Psoas muscle (tissue), 8 donors: ENCODE measurements around the gene CBX3. TPM values are rescaled to one million over a fixed set of nuclear protein-coding genes. Genes with fewer than 3 reads are reported as not detected.
"Not testable (repeated sequence)": the region's sequence is repeated elsewhere in the genome, so short reads cannot be mapped to it uniquely, and the experiment has no call there.

Source experiments
- ATAC-seq, 4 donors: fragments of 200-7000 bp; cut with Tn5 transposase; one replicate each; pipeline ENCODE4 v1.9.1; 2020; ENCODE audit warnings: moderate library complexity in 3 of 4, mild to moderate bottlenecking in 2 of 4
- DNase-seq, 2 donors: peaks; one replicate each; pipeline ENCODE4 v3.0.0-alpha.2; 2020
- H3K27ac ChIP-seq: fragments of 200-600 bp; one replicate; pipeline ENCODE4 v1.8.0; 2022
- H3K27me3 ChIP-seq, 3 donors: fragments of 200-600 bp in 1 of 3; one replicate each; pipeline versions ENCODE4 v1.6.1 to v1.8.0; 2013 to 2022; ENCODE audit warnings: low read length in 2 of 3, mild to moderate bottlenecking in 2 of 3, moderate library complexity in 1 of 3; ENCODE audit not compliant: insufficient read depth in 3 of 3
- H3K36me3 ChIP-seq, 2 donors: fragments of 200-600 bp in 1 of 2; one replicate each; pipeline versions ENCODE4 v1.6.1 to v1.8.0; 2013 to 2022; ENCODE audit warnings: low read depth in 1 of 2, mild to moderate bottlenecking in 1 of 2, moderate library complexity in 1 of 2; ENCODE audit not compliant: insufficient read depth in 1 of 2
- H3K4me1 ChIP-seq: fragments of 200-600 bp; one replicate; pipeline ENCODE4 v1.8.0; 2022
- H3K4me3 ChIP-seq: fragments of 200-600 bp; one replicate; pipeline ENCODE4 v1.8.0; 2022; ENCODE audit warnings: mild to moderate bottlenecking
- H3K9me3 ChIP-seq: fragments of 200-600 bp; one replicate; pipeline ENCODE4 v1.8.0; 2022
- CTCF ChIP-seq: fragments of 200-600 bp; IDR thresholded peaks from one replicate; pipeline ENCODE4 v1.8.0; 2022; ENCODE audit warnings: antibody characterized with exemption
- WGBS, 3 donors: extraction: QIAGEN DNeasy Blood & Tissue Kit; methylation state at CpG; one replicate each; pipeline versions ENCODE4 v1.1.6 to v1.1.7; 2013; 5-methylcytosine and 5-hydroxymethylcytosine counted together
- intact Hi-C, 2 donors: fragments of 100-400 bp; cut with DNase I; formaldehyde crosslinking; loops; one replicate each; pipeline versions ENCODE4 v1.11.0 to v1.14.2; 2022
- polyA plus RNA-seq, 3 donors: library from polyadenylated mRNA; stranded (reverse); fragments of 200-250 nt; gene quantifications; one replicate each; pipeline ENCODE4 v1.2.3, GENCODE V29; 2013
- total RNA-seq, 4 donors: library from RNA; stranded (reverse); fragmentation: NEBNext Ultra II Directional in 2 of 4; extraction: Animal tissue kit (Norgen Biotek cat#: 25700) in 2 of 4; gene quantifications; one replicate each; pipeline versions ENCODE4 v1.2.1 to v1.2.4, GENCODE V29; 2021 to 2023
- donor health status: healthy with polysubstance abuse.
- donor health status: DM: no; HTN: no; CAD: no; lungs with moderate emphysema.
- donor health status: Bipolar disorder and iron deficiency.
- donor health status: healthy.
- donor health status: DM: yes; HTN: yes; CAD: no.
- donor health status: DM: no; HTN: no; CAD: no.
- donor health status: DM: no; HTN: no; CAD: no.
- donor health status: DM: yes; HTN: yes; CAD: no.

Gene CBX3
- total and polyA plus RNA-seq, 7 donors = 45.3 to 97.0 (median 71.6) TPM

GRCh38 chr7:26170663-26171062 is 30.9 kb upstream of the CBX3 start:
- intact Hi-C loops = no loop called here
- H3K4me1 ChIP-seq = no peaks in the 10 kb centered on the region
- H3K4me3 ChIP-seq = no peak overlapping the region
- WGBS, 3 donors = 93 to 97% (median 96%) methylated on average over 1 of the region's 1 CpG
- H3K36me3 ChIP-seq = peaks cover 10 to 45% of the 10 kb centered on the region in 2 donors
- H3K27me3 ChIP-seq = no peaks in the 10 kb centered on the region
- no peak for ATAC-seq
- TF ChIP-seq CTCF = no peak
- H3K27ac ChIP-seq = no peak overlapping the region
- no peaks in the 10 kb centered on the region for H3K9me3 ChIP-seq
- DNase-seq = no peak

GRCh38 chr7:26171601-26172000 is 29.9 kb upstream of the CBX3 start:
- no peaks in the 10 kb centered on the region for H3K4me1 ChIP-seq
- no peak overlapping the region for H3K4me3 ChIP-seq
- no peaks in the 10 kb centered on the region for H3K27me3 ChIP-seq
- intact Hi-C loops = no loop called here
- H3K9me3 ChIP-seq = no peaks in the 10 kb centered on the region
- WGBS, 3 donors = 93 to 96% (median 93%) methylated on average over 2 of the region's 2 CpGs
- ATAC-seq (no peak), DNase-seq (no peak)
- TF ChIP-seq CTCF = no peak
- peaks cover 8 to 42% of the 10 kb centered on the region in 2 donors for H3K36me3 ChIP-seq
- no peak overlapping the region for H3K27ac ChIP-seq

- intact Hi-C loops = no loop called here
Observed at GRCh38 chr7:26172048-26172447, 29.5 kb upstream of the CBX3 start.

GRCh38 chr7:26175903-26176302 is 25.6 kb upstream of the CBX3 start:
- H3K36me3 ChIP-seq, H3K4me3 ChIP-seq, H3K4me1 ChIP-seq, ATAC-seq, intact Hi-C loops, H3K9me3 ChIP-seq, H3K27me3 ChIP-seq, DNase-seq, H3K27ac ChIP-seq: not testable (repeated sequence)
- 87 to 100% (median 92%) methylated on average over 1 to 2 of the region's 4 CpGs for WGBS, 3 donors

More at GRCh38 chr7:26172048-26172447, 29.5 kb upstream of the CBX3 start:
- Histone ChIP-seq H3K4me3 (no peak overlapping the region), H3K4me1 (no peaks in the 10 kb centered on the region), H3K27me3 (no peaks in the 10 kb centered on the region), H3K27ac (no peak overlapping the region), H3K9me3 (no peaks in the 10 kb centered on the region), H3K36me3 (peaks cover 5 to 37% of the 10 kb centered on the region in 2 donors)
- no peak for TF ChIP-seq CTCF
- ATAC-seq (no peak), DNase-seq (no peak)
- WGBS, 3 donors = 95 to 97% (median 97%) methylated on average over 1 of the region's 1 CpG

- H3K27me3 ChIP-seq, H3K4me3 ChIP-seq, H3K36me3 ChIP-seq, ATAC-seq, H3K27ac ChIP-seq, intact Hi-C loops, H3K9me3 ChIP-seq, DNase-seq, H3K4me1 ChIP-seq: not testable (repeated sequence)
- WGBS, 3 donors = 84 to 98% (median 93%) methylated on average over 3 to 18 of the region's 26 CpGs
Observed at GRCh38 chr7:26176696-26177095, 24.8 kb upstream of the CBX3 start.

GRCh38 chr7:26177269-26177668 is 24.3 kb upstream of the CBX3 start:
- DNase-seq = not testable (repeated sequence)

More at GRCh38 chr7:26177269-26177668, 24.3 kb upstream of the CBX3 start:
- ATAC-seq, H3K27me3 ChIP-seq, H3K9me3 ChIP-seq, intact Hi-C loops, H3K36me3 ChIP-seq, H3K4me3 ChIP-seq, H3K27ac ChIP-seq, H3K4me1 ChIP-seq: not testable (repeated sequence)
- WGBS, 3 donors = 86 to 91% (median 91%) methylated on average over 13 to 20 of the region's 20 CpGs
